Skeletal muscle satellite cell (primary cell): ENCODE data around the gene MAGEA8. TPM values are rescaled to one million over a fixed set of nuclear protein-coding genes. Genes with fewer than 3 reads are reported as not detected.
"Not testable (repeated sequence)": the region's sequence is repeated elsewhere in the genome, so short reads cannot be mapped to it uniquely, and the experiment has no call there.

Experiments used
- H3K27me3 ChIP-seq: 2 replicates; pipeline ENCODE4 v1.7.0; 2013; ENCODE audit warnings: low read length; ENCODE audit not compliant: control insufficient read depth, insufficient read depth
- H3K36me3 ChIP-seq: 2 replicates; pipeline ENCODE4 v1.7.0; 2013; ENCODE audit warnings: mild to moderate bottlenecking, control low read depth, low read length; ENCODE audit not compliant: insufficient read depth
- H3K4me1 ChIP-seq: 2 replicates; pipeline ENCODE4 v1.7.0; 2013; ENCODE audit warnings: low read length; ENCODE audit not compliant: control insufficient read depth, insufficient read depth
- H3K4me2 ChIP-seq: 2 replicates; pipeline ENCODE4 v1.7.0; 2013; ENCODE audit warnings: mild to moderate bottlenecking, low read length
- H3K4me3 ChIP-seq: 2 replicates; pipeline ENCODE4 v1.7.0; 2013; ENCODE audit warnings: low read length
- H3K9ac ChIP-seq: 2 replicates; pipeline ENCODE4 v1.7.0; 2013; ENCODE audit warnings: mild to moderate bottlenecking, low read depth, low read length, moderate library complexity
- H3K9me3 ChIP-seq: replicated peaks from 2 replicates; pipeline ENCODE4 v1.7.0; 2013; ENCODE audit warnings: mild to moderate bottlenecking, control low read depth, low read length
- total RNA-seq: library from RNA; depleted of rRNA; stranded (reverse); fragments of >200 nt; gene quantifications from 2 replicates; pipeline ENCODE4 v1.2.3, GENCODE V29; 2012; rRNA removed

The MAGEA8 gene, protein sequence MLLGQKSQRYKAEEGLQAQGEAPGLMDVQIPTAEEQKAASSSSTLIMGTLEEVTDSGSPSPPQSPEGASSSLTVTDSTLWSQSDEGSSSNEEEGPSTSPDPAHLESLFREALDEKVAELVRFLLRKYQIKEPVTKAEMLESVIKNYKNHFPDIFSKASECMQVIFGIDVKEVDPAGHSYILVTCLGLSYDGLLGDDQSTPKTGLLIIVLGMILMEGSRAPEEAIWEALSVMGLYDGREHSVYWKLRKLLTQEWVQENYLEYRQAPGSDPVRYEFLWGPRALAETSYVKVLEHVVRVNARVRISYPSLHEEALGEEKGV
- total RNA-seq: not detected in 2 replicates

DNA sequence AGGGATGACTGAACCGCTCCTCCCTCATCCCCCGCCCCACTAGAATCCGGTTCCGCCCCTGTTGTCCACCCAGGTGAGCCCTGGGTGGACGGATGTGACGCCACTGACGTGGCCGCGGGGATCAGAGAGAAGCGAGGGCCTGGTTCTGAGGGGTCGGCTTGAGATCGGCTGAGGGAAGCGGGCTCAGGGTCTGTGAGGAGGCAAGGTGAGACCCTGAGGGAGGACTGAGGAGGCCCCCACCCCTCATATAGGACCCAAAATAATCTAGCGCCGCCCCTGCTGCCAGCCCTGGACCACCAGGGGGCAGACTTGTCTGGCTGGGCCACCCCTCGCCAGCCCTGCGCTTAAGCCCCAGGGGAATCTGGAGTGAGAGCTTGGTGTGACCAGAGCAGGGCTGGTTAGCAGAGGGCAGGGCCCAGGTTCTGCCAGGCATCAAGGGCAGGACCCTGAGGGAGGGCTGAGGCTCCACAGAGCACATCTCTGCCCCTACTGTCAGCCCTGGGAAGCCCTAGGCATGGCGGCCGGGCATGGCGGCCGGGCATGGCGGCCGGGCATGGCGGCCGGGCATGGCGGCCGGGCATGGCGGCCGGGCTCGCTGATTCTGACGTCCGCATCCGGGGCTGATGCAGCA is at the start of gene MAGEA8:
TSS of gene MAGEA8 (plus strand) at position 103 of the 631 bp plus-strand sequence. CDS start 3,090 bp downstream, outside the sequence.
- Histone ChIP-seq H3K9ac (no peak within 1 kb of the TSS), H3K27me3 (no peaks in the 10 kb centered on the region), H3K9me3 (no peaks in the 10 kb centered on the region), H3K4me1 (no peaks in the 10 kb centered on the region), H3K36me3 (no peaks in the 10 kb centered on the region), H3K4me2 (no peak within 1 kb of the TSS), H3K4me3 (no peak within 1 kb of the TSS)

DNA sequence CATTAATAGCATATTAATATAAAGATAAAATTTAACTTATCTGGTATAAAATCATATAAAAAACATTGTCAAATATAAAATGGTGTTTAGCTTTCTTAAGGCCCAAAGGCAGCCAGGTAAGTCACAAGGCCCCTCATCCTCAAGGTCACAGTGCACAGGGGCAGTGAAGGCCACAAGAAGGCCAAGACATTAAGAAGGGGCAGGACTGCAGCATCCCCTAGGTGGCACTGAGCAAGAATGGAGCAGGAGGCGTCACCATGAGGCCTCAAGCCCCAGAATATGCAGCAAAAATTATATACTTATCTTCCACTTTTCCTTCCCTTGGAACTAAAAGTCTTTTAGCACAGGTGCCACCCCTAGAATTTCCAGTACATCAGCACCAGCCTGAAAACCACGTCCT is 49.5 kb upstream of the MAGEA8 start:
- H3K4me3 ChIP-seq: no peak overlapping the region
- no peak overlapping the region for H3K4me2 ChIP-seq
- H3K36me3 ChIP-seq: no peaks in the 10 kb centered on the region
- H3K9me3 ChIP-seq: no peaks in the 10 kb centered on the region
- H3K27me3 ChIP-seq: no peaks in the 10 kb centered on the region
- H3K4me1 ChIP-seq: no peaks in the 10 kb centered on the region
- H3K9ac ChIP-seq: no peak overlapping the region

DNA sequence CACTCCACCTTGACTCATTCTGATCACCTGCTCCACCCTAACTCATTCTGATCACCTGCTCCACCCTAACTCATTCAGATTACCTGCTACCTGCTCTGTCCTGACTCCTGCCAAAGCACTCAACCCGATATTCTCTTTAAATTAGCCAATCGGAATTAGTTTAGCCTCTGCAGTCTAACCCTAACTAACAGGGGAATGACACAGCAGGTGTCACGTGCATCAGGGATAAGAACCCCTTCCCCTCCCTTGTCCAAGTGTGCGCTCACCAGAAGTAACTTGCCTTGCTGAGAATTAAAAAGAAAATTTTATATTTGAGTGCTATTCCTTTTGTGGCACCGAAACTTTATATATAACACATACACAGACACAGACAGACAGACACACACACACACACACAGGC is 44.3 kb upstream of the MAGEA8 start:
- H3K36me3 ChIP-seq, H3K9ac ChIP-seq, H3K4me1 ChIP-seq: not testable (repeated sequence)

DNA sequence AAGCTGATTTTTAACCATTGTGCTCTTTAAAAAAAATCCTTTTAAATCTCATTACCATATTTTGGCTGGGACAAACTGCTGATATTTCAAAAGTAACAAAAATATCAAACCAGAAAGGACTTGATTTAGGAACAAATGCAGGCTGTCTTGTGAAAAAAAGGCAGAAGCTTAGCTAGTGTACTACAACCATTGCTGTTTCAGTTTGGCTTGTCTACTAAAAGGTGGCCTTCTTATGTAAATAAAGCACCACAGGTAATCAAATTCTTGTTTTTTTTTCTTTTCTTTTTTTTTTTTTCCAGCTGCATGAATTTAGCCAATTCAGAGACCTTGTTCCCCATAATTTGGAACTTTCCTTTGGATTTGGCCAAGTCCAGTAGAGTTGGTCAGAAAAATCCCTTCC is 43.8 kb upstream of the MAGEA8 start:
- no peaks in the 10 kb centered on the region for H3K4me1 ChIP-seq
- no peak overlapping the region for H3K9ac ChIP-seq
- H3K27me3 ChIP-seq: no peaks in the 10 kb centered on the region
- H3K4me2 ChIP-seq: no peak overlapping the region
- H3K9me3 ChIP-seq: no peaks in the 10 kb centered on the region
- H3K4me3 ChIP-seq: no peak overlapping the region
- H3K36me3 ChIP-seq: no peaks in the 10 kb centered on the region

More for the DNA sequence above, 44.3 kb upstream of the MAGEA8 start:
- H3K9me3 ChIP-seq, H3K27me3 ChIP-seq, H3K4me2 ChIP-seq, H3K4me3 ChIP-seq: not testable (repeated sequence)

DNA sequence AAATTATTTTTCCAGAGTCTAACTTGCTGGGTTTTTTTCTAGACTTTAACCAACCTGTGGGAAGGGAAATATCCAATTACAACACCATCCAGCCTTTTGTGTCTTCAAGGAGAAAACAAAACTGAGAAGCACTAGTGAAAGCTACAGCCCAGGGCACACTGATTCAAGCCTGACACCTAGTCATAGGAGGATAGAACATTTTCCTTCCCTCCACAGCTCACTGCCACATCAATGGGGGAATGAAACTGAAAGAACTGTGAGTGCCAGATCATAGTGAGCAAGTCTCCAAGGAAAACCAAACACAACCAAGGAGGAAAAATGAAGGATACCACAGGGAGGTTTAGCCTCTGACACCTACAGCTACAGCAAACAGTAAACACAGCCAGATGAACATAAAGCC is 43.3 kb upstream of the MAGEA8 start:
- Histone ChIP-seq H3K27me3 (no peaks in the 10 kb centered on the region), H3K4me2 (no peak overlapping the region), H3K36me3 (no peaks in the 10 kb centered on the region), H3K9me3 (no peaks in the 10 kb centered on the region), H3K4me1 (no peaks in the 10 kb centered on the region), H3K9ac (no peak overlapping the region), H3K4me3 (no peak overlapping the region)

DNA sequence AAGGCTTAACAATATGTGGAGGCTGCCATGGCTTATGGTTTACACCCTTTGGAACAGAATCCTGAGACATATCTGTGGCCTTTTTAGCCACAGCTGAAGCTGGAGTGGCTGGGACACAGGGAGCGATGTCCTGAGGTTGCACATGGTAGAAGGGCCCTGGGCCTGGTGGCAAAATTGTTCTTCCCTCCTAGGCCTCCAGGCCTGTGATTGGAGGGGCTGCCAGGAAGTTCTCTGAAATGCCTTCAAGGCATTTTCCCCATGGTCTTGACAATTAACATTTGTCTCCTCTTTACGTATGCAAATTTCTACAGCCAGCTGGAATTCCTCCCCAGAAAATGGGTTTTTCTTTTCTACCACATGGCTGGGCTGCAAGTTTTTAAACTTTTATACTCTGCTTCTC is 39.1 kb upstream of the MAGEA8 start:
- H3K4me1 ChIP-seq: no peaks in the 10 kb centered on the region
- H3K9me3 ChIP-seq: no peaks in the 10 kb centered on the region
- no peak overlapping the region for H3K9ac ChIP-seq
- H3K4me3 ChIP-seq: no peak overlapping the region
- no peaks in the 10 kb centered on the region for H3K36me3 ChIP-seq
- no peaks in the 10 kb centered on the region for H3K27me3 ChIP-seq
- no peak overlapping the region for H3K4me2 ChIP-seq

DNA sequence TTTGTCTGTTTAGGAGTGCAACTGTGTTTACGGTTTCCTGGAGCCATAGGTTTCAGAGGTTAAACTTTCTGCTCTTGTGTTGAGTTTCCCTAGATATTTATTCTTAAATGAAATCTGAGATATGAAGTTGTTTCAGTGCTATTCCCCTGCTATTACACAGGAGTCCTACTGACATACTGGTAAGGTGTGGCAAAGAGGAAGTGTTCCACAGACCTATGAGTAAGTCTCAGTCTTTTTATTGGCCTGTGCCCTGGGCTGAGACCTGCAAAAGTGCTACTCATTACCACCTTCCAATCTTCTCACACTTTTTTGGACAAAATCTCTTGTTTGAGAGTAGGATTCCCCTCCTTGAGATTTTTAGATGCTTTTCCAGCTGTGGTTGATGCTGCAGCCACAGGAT is 35.6 kb upstream of the MAGEA8 start:
- no peak overlapping the region for H3K9ac ChIP-seq
- H3K4me1 ChIP-seq: no peaks in the 10 kb centered on the region
- no peaks in the 10 kb centered on the region for H3K9me3 ChIP-seq
- H3K4me2 ChIP-seq: no peak overlapping the region
- no peaks in the 10 kb centered on the region for H3K27me3 ChIP-seq
- H3K4me3 ChIP-seq: no peak overlapping the region
- no peaks in the 10 kb centered on the region for H3K36me3 ChIP-seq

DNA sequence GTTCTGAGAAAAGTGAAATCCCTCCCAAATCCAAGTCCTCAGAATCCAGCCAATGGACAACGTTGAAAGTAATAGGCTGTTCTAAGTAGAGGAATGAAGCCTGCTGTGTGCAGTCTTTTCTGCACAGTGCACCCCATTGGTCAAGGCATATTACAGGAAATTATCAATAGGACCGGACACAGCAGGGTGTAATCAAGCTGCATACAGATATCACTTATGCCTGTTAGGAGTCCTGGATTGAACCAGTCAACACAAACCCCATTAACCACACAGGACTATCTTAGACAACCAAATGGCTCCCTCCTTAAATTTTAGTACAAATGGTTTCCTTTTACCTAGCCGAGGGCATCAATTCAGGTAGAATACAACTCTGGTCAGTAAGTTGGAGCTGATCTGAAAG is 34.2 kb upstream of the MAGEA8 start:
- Histone ChIP-seq H3K4me1 (no peaks in the 10 kb centered on the region), H3K36me3 (no peaks in the 10 kb centered on the region), H3K4me3 (no peak overlapping the region), H3K9me3 (no peaks in the 10 kb centered on the region), H3K27me3 (no peaks in the 10 kb centered on the region), H3K4me2 (no peak overlapping the region), H3K9ac (no peak overlapping the region)

DNA sequence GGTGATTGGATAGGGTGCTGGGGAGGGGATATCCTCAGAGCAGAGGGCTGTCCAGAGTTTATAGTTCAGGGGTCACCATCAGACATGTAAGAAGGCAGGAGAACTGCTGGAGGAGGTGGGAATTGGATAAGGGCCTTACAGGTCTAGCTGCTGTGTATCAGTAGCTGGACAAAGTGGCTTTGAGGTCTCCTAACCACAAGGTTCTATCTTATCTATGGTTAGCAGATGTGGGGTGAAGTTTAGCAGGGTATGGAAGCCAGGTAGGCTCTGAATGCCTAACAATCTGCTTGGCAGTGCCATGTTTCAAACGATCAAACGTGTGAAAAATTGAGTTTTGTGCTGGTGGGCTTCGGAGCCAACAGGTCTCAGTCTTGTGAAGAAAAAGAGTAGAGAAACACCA is 32.1 kb upstream of the MAGEA8 start:
- Histone ChIP-seq H3K36me3 (no peaks in the 10 kb centered on the region), H3K4me3 (no peak overlapping the region), H3K9ac (no peak overlapping the region), H3K4me2 (no peak overlapping the region), H3K4me1 (no peaks in the 10 kb centered on the region), H3K27me3 (no peaks in the 10 kb centered on the region), H3K9me3 (no peaks in the 10 kb centered on the region)

DNA sequence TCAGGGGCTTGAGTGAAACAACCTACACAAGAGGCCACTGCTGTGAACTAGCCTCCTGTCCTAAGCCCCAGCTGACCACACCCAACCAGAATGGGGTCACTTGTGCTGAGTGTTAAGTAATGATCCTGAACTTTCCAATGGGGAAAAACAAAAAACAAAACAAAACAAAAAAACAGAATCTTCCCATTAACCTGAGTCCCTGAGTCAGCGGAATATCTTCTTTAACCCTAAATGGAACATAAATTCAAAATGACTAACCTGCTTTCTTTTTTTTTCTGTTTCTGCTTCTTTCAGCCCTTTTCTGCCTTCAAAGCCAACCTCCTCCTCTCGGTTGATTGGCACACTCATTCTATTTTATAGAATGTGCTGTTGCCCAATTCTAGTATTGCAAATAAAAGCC is 31.2 kb upstream of the MAGEA8 start:
- no peaks in the 10 kb centered on the region for H3K9me3 ChIP-seq
- H3K36me3 ChIP-seq: no peaks in the 10 kb centered on the region
- no peak overlapping the region for H3K4me3 ChIP-seq
- H3K27me3 ChIP-seq: no peaks in the 10 kb centered on the region
- no peaks in the 10 kb centered on the region for H3K4me1 ChIP-seq
- no peak overlapping the region for H3K4me2 ChIP-seq
- H3K9ac ChIP-seq: no peak overlapping the region

DNA sequence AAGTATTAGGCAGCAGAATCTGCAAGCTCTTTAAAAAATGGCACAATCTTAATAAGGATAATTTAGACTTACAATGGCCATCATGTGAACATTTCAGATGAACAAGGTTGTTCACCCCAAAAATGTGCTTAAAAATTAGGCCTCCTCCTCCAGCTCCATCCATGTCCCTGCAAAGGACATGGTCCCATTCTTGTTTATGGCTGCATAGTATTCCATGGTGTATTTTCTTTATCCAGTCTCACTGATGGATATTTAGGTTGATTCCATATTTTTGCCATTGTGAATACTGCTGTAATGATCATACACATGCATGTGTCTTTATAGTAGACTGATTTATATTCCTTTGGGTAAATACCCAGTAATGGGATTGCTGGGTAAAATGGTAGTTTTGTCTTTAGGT is 29.1 kb upstream of the MAGEA8 start:
- H3K4me3 ChIP-seq: no peak overlapping the region
- no peaks in the 10 kb centered on the region for H3K4me1 ChIP-seq
- H3K9me3 ChIP-seq: no peaks in the 10 kb centered on the region
- no peaks in the 10 kb centered on the region for H3K27me3 ChIP-seq
- no peak overlapping the region for H3K9ac ChIP-seq
- H3K4me2 ChIP-seq: no peak overlapping the region
- H3K36me3 ChIP-seq: no peaks in the 10 kb centered on the region

DNA sequence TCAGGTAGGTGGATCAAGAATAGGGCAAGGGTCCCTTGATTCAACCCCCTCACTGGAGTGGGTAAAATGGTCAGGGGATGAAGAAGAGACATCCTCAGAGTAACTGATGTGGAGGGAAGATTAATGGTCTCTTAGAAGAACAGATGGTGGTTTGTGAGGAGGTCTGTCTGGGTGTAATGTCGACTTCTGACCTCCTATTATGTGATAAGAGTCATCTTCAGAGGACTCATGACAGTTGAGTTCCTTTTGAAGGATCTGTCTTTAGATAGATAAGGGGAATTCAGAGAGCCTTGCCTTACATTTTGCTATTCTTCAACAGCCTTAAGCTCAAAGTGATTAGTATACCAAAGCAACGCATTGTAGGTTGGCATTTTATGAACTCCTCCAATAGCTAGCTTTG is 27.1 kb upstream of the MAGEA8 start:
- Histone ChIP-seq H3K27me3 (no peaks in the 10 kb centered on the region), H3K4me1 (no peaks in the 10 kb centered on the region), H3K4me3 (no peak overlapping the region), H3K4me2 (no peak overlapping the region), H3K9me3 (no peaks in the 10 kb centered on the region), H3K36me3 (no peaks in the 10 kb centered on the region), H3K9ac (no peak overlapping the region)
